RCC 7860 (cell line): ENCODE results near the gene DDX52.
A peak's percentile ranks its signal among the peaks of the same experiment; 100 is the strongest.
"Not testable (repeated sequence)": the region's sequence is repeated elsewhere in the genome, so short reads cannot be mapped to it uniquely, and the experiment has no call there.

Experiments
- DNase-seq: peaks from one replicate; pipeline ENCODE4 v3.0.0-alpha.2; 2015; ENCODE audit warnings: low spot score
- FAIRE-seq: peaks from 2 replicates; lab custom pipeline; 2012; peaks lifted over from hg19 to GRCh38; lab: Jason Lieb, UNC

The DDX52 gene

DNA sequence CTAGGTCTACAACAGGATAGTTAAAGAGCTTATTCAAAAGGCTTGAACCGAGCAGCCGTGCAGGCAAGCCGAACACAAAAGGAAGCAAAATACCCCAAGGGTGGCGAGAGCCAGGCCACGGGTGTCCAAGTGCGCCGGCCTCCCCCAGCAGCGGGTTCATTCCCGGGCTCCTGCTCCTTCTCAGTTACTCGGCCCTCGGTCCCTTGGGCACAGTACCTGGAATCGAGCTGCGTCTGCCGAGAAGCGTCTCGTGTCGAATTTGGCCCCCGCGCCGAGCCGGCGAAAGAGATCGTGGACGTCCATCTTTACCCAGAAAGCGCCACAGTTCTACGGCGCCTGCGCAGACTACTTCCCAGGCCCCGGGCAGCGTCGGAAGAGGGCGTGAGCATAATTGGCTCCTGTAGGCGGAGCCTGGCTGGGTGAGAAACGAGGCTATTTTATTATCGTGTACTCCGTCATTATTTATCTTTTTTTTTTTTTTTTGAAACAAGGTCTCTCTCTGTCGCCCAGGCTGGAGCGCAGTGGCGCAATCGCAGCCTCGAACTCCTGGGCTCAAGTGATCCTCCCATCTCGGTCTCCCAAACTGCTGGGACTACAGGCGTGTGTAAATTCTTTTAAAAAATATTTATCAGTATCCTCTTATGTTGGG lies at the start of gene DDX52:
TSS of gene DDX52 (minus strand) at position 329 of the 649 bp plus-strand sequence. CDS start at position 303, 26 bp downstream.
- FAIRE-seq (no peak), DNase-seq (peak; percentile 78)

GRCh38 chr17:37691807-37692206 lies 48.6 kb upstream of the DDX52 start:
- FAIRE-seq (no peak), DNase-seq (no peak)

DNA sequence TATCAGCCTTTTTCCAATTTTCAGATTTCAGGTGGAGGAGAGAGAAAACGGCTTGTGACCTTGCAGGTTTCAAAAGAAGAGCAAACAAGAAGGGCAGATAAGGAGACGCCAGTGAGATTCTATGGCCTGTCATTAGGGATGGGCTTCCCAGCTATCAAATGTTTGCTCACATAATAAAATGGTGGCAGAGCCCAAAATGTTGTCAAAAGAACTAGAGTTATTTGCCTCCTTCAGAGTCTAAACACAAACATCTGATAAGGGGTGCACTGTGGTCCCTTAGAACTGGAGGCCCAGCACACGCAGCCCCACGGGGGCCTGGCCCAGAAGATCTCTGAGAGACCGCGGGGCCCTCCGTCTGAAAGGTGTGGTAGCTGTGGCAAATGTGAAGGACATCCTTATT lies 46.1 kb upstream of the DDX52 start:
- no peak for DNase-seq
- FAIRE-seq = no peak

- no peak for DNase-seq
- no peak for FAIRE-seq
Observed at GRCh38 chr17:37683454-37683984, 40.3 kb upstream of the DDX52 start.

- DNase-seq (no peak), FAIRE-seq (no peak)
Observed at GRCh38 chr17:37682007-37682406, 38.8 kb upstream of the DDX52 start.

DNA sequence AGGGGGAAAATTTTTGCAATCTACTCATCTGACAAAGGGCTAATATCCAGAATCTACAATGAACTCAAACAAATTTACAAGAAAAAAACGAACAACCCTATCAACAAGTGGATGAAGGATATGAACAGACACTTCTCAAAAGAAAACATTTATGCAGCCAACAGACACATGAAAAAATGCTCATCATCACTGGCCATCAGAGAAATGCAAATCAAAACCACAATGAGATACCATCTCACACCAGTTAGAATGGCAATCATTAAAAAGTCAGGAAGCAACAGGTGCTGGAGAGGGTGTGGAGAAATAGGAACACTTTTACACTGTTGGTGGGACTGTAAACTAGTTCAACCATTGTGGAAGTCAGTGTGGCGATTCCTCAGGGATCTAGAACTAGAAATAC lies 36.7 kb upstream of the DDX52 start:
- not testable (repeated sequence) for DNase-seq, FAIRE-seq

- DNase-seq (no peak), FAIRE-seq (no peak)
Observed at GRCh38 chr17:37678036-37678435, 34.8 kb upstream of the DDX52 start.

- DNase-seq (no peak), FAIRE-seq (no peak)
Observed at GRCh38 chr17:37677021-37677420, 33.8 kb upstream of the DDX52 start.

DNA sequence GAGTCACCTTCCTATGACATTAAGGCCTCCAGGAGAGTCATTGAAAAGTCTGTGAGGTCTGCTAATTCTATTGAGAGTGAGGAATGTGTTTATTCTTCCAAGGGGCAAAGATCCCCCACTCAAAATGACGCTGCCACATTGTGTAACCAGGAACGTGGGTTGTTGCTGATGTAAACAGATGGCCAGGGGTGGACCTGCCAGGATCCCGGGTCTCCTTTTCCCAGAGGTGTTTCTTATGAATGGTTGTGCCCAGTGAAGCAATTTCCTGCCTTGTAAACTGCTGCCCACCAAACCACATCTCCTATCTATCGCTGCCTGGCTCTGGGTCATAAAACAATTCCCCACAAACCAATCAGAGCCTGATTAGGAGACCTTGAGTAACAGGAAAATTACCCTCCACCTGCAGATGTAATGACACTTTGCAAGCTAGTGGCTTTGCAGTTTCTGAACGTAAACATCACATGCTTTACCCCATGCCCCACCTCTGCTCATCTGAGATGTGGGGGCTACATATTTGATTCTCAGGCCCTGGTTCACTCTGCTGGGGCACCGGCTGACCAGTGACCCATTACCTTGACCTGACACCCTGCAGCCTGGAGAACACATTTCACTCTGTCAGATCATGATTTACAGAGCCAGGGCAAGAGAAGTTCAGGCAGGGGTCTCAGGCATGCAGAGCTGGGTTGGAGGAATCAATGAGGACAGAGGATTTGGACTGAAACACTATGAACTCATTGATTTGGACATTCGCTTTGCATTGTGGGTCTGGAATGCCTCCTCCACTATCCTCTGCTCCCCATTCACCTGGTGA lies 33.1 kb upstream of the DDX52 start:
- DNase-seq (peak; percentile 64), FAIRE-seq (no peak)

DNA sequence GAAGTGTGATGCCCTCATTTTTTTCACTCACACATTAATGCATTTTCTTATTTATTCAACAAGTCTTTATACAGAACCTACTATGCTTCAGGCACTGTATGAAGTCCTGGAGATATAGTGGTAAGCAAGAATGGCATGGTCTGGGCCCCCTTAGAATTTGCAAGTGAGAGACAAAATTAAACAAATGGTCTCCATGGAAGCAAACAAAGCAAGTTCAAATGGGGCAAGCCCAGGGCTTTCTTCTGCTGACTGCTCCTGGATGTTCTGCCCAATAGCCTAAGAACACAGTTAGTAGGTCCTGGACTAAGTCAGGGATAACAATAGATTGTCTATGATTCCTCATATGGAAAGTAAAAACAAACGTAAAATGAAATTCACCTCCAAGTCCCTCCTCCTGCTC lies 31.3 kb upstream of the DDX52 start:
- FAIRE-seq (no peak), DNase-seq (no peak)

- DNase-seq (no peak), FAIRE-seq (no peak)
Observed at GRCh38 chr17:37673386-37673785, 30.1 kb upstream of the DDX52 start.

- FAIRE-seq (no peak), DNase-seq (peak; percentile 28)
Observed at GRCh38 chr17:37672548-37673078, 29.4 kb upstream of the DDX52 start.

GRCh38 chr17:37671824-37672547 lies 28.7 kb upstream of the DDX52 start:
- DNase-seq (peak; percentile 96), FAIRE-seq (no peak)

DNA sequence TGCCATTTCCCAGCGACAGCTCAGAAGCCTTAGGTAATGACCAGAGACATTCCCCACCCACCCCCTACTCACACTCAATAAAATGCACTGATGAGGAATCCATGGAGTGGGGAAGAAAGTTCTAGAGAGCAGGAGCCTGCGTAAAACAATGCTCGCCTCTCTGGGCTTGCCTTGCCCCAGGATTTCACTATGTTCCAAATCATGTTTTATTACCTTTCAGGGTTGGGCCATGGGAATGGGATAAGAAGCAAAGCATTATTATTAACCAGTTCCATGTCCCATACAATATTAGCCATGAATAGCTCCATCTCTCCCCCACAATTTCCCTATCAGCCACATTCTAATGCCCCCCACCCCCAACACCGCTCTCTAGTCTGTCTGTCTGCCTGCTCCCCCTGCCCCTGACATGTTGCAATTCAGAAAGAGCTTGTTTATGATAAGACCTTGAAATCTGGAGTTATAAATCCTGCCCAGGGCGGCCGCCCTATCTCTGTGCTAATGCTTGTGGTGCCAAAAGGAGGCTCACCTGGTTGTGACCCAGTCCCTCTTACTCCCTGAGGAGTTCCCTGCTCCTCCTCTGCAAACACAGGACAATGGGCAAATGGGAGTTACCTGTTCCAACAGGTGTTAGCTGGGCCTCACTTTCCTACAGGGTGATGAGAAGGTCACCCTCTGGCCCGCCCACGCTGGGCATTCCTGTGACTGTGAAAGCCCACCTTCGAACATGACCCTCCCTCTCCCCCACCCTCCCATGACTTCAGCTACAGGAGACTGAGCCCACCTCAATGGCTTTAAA lies 28.0 kb upstream of the DDX52 start:
- FAIRE-seq (no peak), DNase-seq (no peak)

DNA sequence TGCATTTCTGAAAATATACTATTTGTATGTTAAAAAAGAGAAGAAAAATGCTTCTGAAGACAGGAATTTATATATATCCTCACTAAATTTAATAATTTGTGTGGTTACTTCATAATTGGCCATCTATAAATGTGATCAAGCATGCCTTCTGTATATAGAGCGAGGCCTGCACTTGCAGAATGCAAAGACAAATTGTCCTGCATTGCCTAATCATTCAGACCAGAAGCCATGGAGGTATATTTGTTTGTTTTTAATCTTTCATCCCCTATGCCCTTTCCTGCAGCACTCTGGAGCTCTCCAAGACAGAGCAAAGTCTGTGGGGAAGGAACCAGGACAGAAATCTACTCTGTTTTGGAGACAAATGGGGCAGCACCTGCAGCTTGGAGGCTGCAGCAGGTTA lies 23.8 kb upstream of the DDX52 start:
- DNase-seq = no peak
- no peak for FAIRE-seq

DNA sequence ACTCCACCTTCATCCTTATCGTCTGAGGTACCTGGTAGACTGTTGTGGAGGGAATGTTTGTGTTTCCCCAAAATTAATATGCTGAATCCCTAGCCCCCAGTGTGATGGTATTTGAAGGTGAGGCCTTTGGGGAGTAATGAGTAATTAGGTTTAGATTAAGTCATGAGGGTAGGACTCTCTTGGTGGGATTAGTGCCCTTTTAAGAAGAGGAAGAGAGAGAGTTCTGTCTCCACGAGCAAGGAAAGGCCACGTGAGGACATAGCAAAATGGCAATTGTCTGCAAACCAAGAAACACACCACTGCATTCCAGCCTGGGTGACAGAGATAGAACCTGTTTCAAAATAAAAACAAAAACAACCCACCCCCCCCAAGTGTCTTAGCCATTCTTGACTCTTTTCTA lies 21.0 kb upstream of the DDX52 start:
- DNase-seq (no peak), FAIRE-seq (no peak)

GRCh38 chr17:37662353-37662752 lies 19.1 kb upstream of the DDX52 start:
- FAIRE-seq = no peak
- DNase-seq = no peak

DNA sequence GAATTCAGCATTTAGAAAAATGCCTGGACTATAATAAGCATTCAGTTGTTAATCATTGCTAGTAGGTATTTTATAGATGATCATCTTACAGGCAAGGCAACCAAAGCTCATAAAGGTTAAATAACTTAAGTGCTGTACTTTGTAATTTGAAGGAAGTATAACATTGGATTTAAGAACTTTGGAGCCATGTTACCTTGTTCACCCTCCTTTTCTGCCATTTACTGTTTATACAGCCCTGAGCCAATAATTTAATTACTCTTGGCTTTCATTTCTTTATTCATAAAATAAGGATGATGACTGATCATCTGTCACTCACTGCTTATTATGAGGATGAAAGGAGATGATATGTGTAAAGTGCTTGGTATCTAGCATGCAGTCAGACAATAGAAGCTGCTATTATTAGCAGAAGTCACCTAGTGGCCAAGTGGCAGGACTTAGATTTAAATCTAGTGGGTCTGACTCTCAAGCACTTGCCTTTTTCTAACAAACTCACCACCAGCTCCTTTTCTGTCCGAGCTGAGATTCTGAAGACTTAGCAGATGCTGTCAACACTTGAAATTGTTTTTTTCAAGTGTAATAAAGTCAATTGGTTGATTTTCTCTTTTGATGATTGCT lies 18.3 kb upstream of the DDX52 start:
- no peak for DNase-seq
- no peak for FAIRE-seq

DNA sequence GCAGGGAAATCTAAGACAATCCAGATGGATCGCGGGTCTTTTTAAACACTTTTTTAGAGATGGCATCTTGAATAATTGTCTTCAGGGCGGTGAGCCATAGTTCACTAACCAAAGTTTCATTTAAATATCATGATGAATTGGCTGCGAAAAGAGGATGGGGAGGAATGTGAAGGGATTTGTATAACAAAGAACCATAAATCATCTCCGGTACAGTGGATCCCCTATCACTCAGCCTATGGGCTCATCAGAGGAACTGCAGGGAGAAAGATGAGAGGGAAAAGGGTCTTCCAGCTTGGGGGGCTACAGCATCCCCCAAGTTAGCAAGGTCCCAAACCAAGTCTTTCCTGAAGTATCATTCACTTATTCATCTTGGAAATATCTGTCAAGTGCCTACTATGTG lies 16.7 kb upstream of the DDX52 start:
- FAIRE-seq (no peak), DNase-seq (no peak)

GRCh38 chr17:37657202-37657601 lies 14.0 kb upstream of the DDX52 start:
- DNase-seq (no peak), FAIRE-seq (no peak)
